ENCODE measurements around the gene SLC27A1. TPM values are rescaled to one million over a fixed set of nuclear protein-coding genes. Genes with fewer than 3 reads are reported as not detected.

The SLC27A1 gene
- total and polyA plus RNA-seq, 10 of the 15 experiments (the other 5 are each of a cell fraction or from before 2014, with no cell fraction given), result 0.11 to 2.3 (median 1.2) TPM

DNA sequence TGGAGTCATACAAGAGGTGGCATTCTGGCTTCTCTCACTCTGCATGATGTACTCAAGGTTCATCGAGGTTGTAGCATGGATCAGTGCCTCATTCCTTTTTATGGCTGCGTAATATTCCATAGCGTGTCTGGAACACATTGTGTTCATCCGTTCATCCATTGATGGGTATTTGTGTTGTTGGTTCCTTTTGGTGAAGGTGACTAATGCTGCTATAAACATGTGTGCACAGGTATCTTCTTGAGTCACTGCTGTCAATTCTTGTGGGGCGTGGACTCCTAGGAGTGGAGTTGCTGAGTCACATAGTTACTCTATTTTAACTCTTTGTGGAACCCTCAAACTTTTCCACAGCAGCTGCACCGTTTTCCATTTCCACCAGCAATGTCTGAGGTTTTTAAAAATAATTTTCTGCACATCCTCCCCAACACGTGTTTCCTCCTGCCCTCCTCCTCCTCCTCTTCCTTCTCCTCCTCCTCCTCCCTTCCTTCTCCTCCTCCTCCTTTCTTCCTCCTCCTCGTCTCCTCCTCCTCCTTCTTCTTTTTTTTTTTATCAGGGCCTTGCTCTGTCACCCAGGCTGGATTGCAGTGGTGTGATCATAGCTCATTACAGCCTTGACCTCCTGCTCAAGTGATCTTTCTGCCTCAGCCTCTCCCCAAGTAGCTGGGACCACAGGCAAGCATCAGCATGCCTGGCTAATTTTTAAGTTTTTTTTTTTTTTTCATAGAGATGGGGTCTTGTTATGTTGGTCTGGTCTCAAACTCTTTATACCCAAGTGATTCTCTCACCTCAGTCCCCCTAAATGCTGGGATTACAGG lies 19.9 kb upstream of the SLC27A1 start:
- peaks cover 5 to 6% of the 10 kb centered on the region in 2 experiments; a peak in 3 of 4 replicates for H3K27me3 ChIP-seq (replicated peaks in 1 of 2; ENCODE audit: control insufficient read depth in 2 of 2, insufficient read depth in 2 of 2, low read length in 1 of 2)
- H3K4me3 ChIP-seq, result no peak overlapping the region
- H3K27ac ChIP-seq (ENCODE audit: control insufficient read depth, insufficient read depth), result no peak overlapping the region
- WGBS (ENCODE audit: insufficient coverage, insufficient replicate concordance, low lambda C conversion rate, missing lambda C conversion rate), result 44% methylated on average over 7 of the region's 8 CpGs
- in situ Hi-C loops (cut with MboI) (no loop called here), intact Hi-C loops (cut with micrococcal nuclease; ENCODE audit: unreplicated experiment) (no loop called here)
- H3K9ac ChIP-seq (ENCODE audit: control insufficient read depth, insufficient read depth, low read length), result no peak overlapping the region
- H3K79me2 ChIP-seq (ENCODE audit: control insufficient read depth, insufficient read depth, low read length), result no peaks in the 10 kb centered on the region
- no peaks in the 10 kb centered on the region; the same call in 1 of the 2 replicates for H4K20me1 ChIP-seq (ENCODE audit: control insufficient read depth, insufficient read depth)
- no TSS peak for BruUV-seq (replicated peaks)
- peaks cover 11% of the 10 kb centered on the region for H3K4me1 ChIP-seq (ENCODE audit: control insufficient read depth, insufficient read depth, low read length)
- CTCF ChIA-PET, result no interaction called here
- H3K9me3 ChIP-seq (replicated peaks; ENCODE audit: control insufficient read depth, insufficient read depth, low read length), result no peaks in the 10 kb centered on the region; the same call in 2 of the 3 replicates
- peak overlapping the region; percentile 23; the same call in 1 of the 2 replicates for H2AFZ ChIP-seq (ENCODE audit: control insufficient read depth, low read depth, low read length)
- POLR2A ChIA-PET, result interaction anchor here (0.7 kb wide), 1 partner anchor 700 kb away, joined by 4 read pairs; no protein-coding TSS in a partner anchor
- SMC1A ChIA-PET (ENCODE audit: uncharacterized antibody, unreplicated experiment), result interaction anchor here (0.7 kb wide), 1 partner anchor 15 kb away, joined by 3 read pairs; no protein-coding TSS in a partner anchor
- peak; percentile 31 for FAIRE-seq
- DNase-seq (ENCODE audit: low read depth, low spot score), result no peak
- no peaks in the 10 kb centered on the region for H3K36me3 ChIP-seq (ENCODE audit: control insufficient read depth in 2 of 2, insufficient read depth in 2 of 2, low read length in 1 of 2)
- peak in 1 of 2 experiments; percentile 16; a peak in 1 of 4 replicates for TF ChIP-seq IKZF2 (IDR thresholded peaks at IDR 0.05)
- TF ChIP-seq NR2F1 (conservative IDR thresholded peaks at IDR 0.05), result no peak
- TF ChIP-seq NFYA (IDR thresholded peaks at IDR 0.05; ENCODE audit: borderline replicate concordance, low read depth, low read length), result no peak
- TF ChIP-seq EED (IDR thresholded peaks at IDR 0.05; ENCODE audit: low read depth), result peak; percentile 44
- TF ChIP-seq JUNB (IDR thresholded peaks at IDR 0.05), result peak; percentile 52; the same call in 1 of the 2 replicates
- 0 out of 2 replicates have a peak, but pooled peaks have one; percentile 43 for TF ChIP-seq MEF2A (IDR thresholded peaks at IDR 0.05; ENCODE audit: insufficient read depth, low read depth, low read length)
- TF ChIP-seq HDAC6 (IDR thresholded peaks at IDR 0.05; ENCODE audit: unreplicated experiment), result no peak
- peak; percentile 46 for TF ChIP-seq RUNX3 (IDR thresholded peaks at IDR 0.05; ENCODE audit: low read length)
- H3K4me2 ChIP-seq (ENCODE audit: control insufficient read depth, insufficient read depth), result 0 out of 2 replicates have a peak overlapping the region, but pooled peaks have one; percentile 17
- ATAC-seq, result peak; percentile 64
- RAD21 ChIA-PET (ENCODE audit: unreplicated experiment), result interaction anchor here (1.0 to 1.1 kb wide), 2 partner anchors 9 to 15 kb away, joined by 3 to 4 read pairs; no protein-coding TSS in a partner anchor
